ENCODE data around the gene LRP1.
A peak's percentile ranks its signal among the peaks of the same experiment; 100 is the strongest.

Gene LRP1

DNA sequence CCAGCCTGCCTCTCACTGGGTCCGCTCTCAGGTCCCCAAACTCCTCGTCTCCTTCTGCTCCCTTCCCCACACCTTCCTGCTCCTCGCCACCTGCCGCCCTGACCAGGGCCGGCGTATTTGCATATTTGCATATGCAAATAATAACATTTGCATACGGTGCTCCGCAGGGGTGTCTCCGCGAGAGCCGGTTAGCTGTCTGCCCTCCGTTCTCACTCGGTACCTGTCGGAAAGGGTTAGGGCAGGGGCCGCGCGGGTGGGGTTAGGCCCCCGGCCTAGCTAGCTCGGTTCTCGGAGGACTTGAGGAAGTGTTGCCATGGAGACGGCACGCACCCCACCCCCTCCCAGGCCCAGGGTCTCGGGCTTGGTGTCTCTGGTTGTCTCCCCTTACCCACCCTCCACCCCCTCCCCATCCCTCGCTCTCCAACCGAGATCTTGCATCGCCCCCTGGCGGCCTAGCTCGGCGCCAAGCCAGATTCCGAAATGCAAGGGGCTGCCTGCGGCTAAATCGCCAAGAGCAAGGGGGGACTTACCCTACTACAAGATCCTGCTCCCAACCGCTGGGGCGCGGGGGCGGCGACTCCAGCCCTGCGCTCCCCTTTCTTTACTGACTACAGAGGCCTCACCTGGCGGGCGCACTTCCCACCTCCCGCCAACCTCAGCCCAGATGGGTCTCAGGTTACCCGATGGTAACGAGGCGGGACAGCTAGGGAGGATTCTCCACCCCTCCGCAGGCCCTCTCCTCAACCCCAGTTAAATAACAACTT, 114.6 kb downstream of the LRP1 start:
- TF ChIP-seq CTBP1 (IDR thresholded peaks at IDR 0.05; ENCODE audit: borderline replicate concordance) (no peak), L3MBTL2 (conservative IDR thresholded peaks at IDR 0.05) (0 out of 2 replicates have a peak, but pooled peaks have one; percentile 26)
- ChIA-PET CTCF (interaction anchor here (0.5 to 10.1 kb wide), 16 partner anchors 9 to 218 kb away, joined by 3 to 121 read pairs (median 6); partner anchors contain the start of genes INHBE, NXPH4 and SHMT2), POLR2A (interaction anchor here (0.7 to 7.0 kb wide), 6 partner anchors 8 to 278 kb away, joined by 3 to 80 read pairs (median 3); partner anchors contain the start of genes DDIT3, SHMT2 and STAC3)
- DNase-seq (ENCODE audit: extremely low spot score) = peak; percentile 75

DNA sequence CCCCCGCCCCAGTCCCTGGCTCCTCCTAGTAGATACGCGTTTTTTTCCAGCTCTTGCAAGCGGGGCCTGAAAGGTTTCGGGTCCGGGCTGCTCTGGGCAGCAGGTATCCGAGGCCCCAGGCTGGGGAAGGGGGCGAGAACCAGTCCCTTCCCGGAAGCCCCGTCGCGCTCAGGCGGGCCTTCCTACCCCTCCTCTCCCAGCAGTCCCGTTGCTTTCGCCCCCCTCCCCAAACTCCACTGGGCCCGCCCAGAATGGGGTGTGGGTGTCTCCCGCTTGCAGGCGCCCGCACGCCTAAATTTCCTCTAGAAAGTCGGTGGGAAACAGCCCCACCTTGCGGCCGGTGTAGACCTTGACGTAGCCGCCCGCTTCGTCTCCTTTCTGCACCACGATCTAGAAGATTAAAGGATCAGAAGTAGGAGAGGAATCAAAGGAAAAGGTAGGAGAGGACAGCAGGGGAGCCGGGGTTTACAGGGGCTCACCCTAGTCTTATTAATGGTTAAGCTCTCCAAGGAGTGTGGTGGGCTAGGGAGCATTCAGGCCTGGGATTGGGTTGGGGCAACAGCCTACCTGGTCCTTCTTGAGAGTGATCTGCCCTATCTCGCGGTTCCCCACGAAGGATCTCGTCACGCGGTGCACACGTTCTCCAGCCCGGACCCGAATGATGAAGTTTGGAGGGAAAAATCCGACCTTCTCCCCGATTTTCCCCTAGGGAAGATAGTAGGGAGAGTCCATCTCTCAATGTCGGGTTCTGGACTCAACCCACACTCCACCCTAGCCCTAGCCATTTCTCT, 115.4 kb downstream of the LRP1 start:
- ChIA-PET POLR2A (interaction anchor here (0.7 to 7.0 kb wide), 5 partner anchors 13 to 277 kb away, joined by 3 to 80 read pairs (median 3); partner anchors contain the start of genes DDIT3 and SHMT2), CTCF (interaction anchor here (0.7 to 10.1 kb wide), 18 partner anchors 8 to 217 kb away, joined by 3 to 121 read pairs (median 4); partner anchors contain the start of genes INHBE, NXPH4 and SHMT2)
- DNase-seq (ENCODE audit: extremely low spot score) = peak; percentile 80
- no peak for TF ChIP-seq FOXM1 (IDR thresholded peaks at IDR 0.05; ENCODE audit: borderline replicate concordance)
- no peak for TF ChIP-seq FOXK2 (IDR thresholded peaks at IDR 0.05)
- TF ChIP-seq FOXA1 (IDR thresholded peaks at IDR 0.05) = no peak
- no peak for TF ChIP-seq ARNT (IDR thresholded peaks at IDR 0.05)
- no peak for TF ChIP-seq L3MBTL2 (conservative IDR thresholded peaks at IDR 0.05)
- TF ChIP-seq ELF4 (IDR thresholded peaks at IDR 0.05) = no peak
- TF ChIP-seq LEF1 (IDR thresholded peaks at IDR 0.05; ENCODE audit: borderline replicate concordance) = no peak
- no peak for TF ChIP-seq HDGF (IDR thresholded peaks at IDR 0.05; ENCODE audit: borderline replicate concordance)
- TF ChIP-seq ZNF384 (IDR thresholded peaks at IDR 0.05) = no peak
- no peak for TF ChIP-seq TARDBP (IDR thresholded peaks at IDR 0.05)

DNA sequence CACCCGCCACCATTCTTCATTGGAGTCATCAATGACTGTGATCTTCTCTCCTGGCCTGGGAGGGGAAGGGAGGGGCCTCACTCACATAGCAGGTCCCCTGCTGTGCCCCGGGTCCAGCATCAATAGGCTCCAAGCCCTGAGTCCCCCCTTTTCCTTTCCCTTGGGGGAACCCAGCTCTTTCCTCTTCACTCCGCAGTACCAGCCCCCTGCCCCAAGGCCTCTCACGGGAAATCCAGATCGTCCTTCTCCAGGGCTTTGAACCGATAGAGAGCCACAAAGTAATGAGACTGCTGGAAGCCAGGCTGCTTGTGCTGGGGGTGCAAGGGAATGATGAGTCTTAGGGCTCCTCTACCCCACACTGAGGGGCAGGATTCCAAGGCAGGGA, 116.0 kb downstream of the LRP1 start:
- DNase-seq (ENCODE audit: extremely low spot score) = no peak
- TF ChIP-seq ARNT (IDR thresholded peaks at IDR 0.05) = no peak
- no peak for TF ChIP-seq CTBP1 (IDR thresholded peaks at IDR 0.05; ENCODE audit: borderline replicate concordance)
- no peak for TF ChIP-seq SUZ12 (IDR thresholded peaks at IDR 0.05)
- TF ChIP-seq L3MBTL2 (conservative IDR thresholded peaks at IDR 0.05) = no peak
- no peak for TF ChIP-seq ELF4 (IDR thresholded peaks at IDR 0.05)
- TF ChIP-seq NFRKB (IDR thresholded peaks at IDR 0.05) = no peak
- no peak for TF ChIP-seq ZNF384 (IDR thresholded peaks at IDR 0.05)
- no peak for TF ChIP-seq HDGF (IDR thresholded peaks at IDR 0.05; ENCODE audit: borderline replicate concordance)
- no peak for TF ChIP-seq BHLHE40 (IDR thresholded peaks at IDR 0.05; ENCODE audit: borderline replicate concordance)
- no peak for TF ChIP-seq LEF1 (IDR thresholded peaks at IDR 0.05; ENCODE audit: borderline replicate concordance)
- TF ChIP-seq FOXK2 (IDR thresholded peaks at IDR 0.05) = no peak
- TF ChIP-seq FOXA1 (IDR thresholded peaks at IDR 0.05) = no peak
- CTCF ChIA-PET = interaction anchor here (0.7 to 10.1 kb wide), 7 partner anchors 21 to 211 kb away, joined by 3 to 121 read pairs (median 4); partner anchors contain the start of gene NXPH4

DNA sequence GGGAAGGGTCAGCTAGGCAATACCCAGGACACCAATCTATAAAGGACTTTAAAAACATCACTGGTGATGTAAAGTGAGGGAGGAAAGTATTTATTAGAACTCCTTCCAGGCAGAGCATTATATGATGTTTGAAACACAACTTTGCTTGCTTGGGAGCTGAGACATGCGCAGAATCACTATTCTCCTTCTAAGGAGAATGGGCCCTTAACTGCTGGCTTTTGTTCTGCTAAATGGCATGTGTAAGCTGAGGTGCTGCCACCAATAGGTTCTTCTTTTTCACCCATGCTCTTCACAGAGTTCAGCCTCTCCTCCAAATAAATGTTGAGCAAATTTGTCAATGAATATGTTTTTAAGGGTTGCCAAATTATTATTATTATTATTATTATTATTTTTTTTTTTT, 118.8 kb downstream of the LRP1 start:
- no peak for DNase-seq (ENCODE audit: extremely low spot score)
- ChIA-PET CTCF (interaction anchor here (0.8 to 1.3 kb wide), 2 partner anchors 14 to 206 kb away, joined by 3 to 9 read pairs; no protein-coding TSS in a partner anchor), POLR2A (interaction anchor here (0.8 kb wide), 1 partner anchor 119 kb away, joined by 3 read pairs; no protein-coding TSS in a partner anchor)
- TF ChIP-seq FOXK2 (IDR thresholded peaks at IDR 0.05) (no peak), SP1 (IDR thresholded peaks at IDR 0.05) (no peak), FOXA1 (IDR thresholded peaks at IDR 0.05) (no peak), HDGF (IDR thresholded peaks at IDR 0.05; ENCODE audit: borderline replicate concordance) (no peak)

More for the DNA sequence above, 116.0 kb downstream of the LRP1 start:
- POLR2A ChIA-PET = interaction anchor here (7.0 kb wide), 1 partner anchor 14 kb away, joined by 80 read pairs; the partner anchor contains the start of gene SHMT2

DNA sequence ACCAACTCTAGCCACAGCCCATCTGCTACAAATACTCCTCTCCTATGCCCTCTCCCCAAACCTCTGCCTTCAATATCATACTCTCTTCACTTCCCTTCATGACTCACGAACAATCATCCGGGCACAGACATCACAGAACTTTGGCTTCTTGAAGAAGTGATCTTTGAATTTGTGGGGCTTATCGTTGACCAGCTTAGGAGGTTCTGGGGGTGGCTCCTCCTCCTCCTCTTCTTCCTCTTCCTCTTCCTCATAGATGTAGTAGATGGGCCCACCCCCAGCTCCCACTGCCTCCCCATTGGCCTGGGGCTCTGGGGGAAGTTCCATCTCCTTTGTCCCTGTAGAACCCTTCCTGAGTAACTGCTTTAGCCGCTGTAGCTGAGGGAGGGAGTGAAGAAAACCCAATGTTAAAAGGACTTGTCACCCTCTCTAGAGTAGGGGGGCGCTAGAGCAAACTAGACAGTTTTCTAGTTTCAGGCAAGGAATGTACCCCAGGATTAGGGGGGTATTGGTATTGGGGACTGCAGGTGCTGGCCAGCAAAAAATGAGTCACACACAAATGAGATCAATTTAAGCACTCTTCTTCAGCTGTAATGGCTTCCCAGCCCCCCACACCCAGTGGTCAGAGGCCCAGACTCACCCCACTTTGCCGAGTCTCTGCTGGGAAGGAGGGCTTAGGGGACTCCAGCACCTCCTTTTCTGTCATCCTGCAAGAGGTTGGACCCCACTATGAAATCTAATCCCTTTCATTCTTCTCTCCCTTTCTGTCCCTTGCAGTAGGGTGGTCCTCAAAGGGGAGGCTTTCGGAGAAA, 120.9 kb downstream of the LRP1 start:
- ChIA-PET CTCF (interaction anchor here (1.0 to 3.4 kb wide), 2 partner anchors 30 to 36 kb away, joined by 3 to 18 read pairs; no protein-coding TSS in a partner anchor), POLR2A (interaction anchor here (3.2 kb wide), 1 partner anchor 205 kb away, joined by 13 read pairs; the partner anchor contains the start of gene INHBE)
- DNase-seq (ENCODE audit: extremely low spot score) = no peak
- no peak for TF ChIP-seq NFRKB (IDR thresholded peaks at IDR 0.05)
- TF ChIP-seq HDGF (IDR thresholded peaks at IDR 0.05; ENCODE audit: borderline replicate concordance) = no peak
- no peak for TF ChIP-seq L3MBTL2 (conservative IDR thresholded peaks at IDR 0.05)
- TF ChIP-seq ELF4 (IDR thresholded peaks at IDR 0.05) = no peak
- TF ChIP-seq FOXK2 (IDR thresholded peaks at IDR 0.05) = no peak
- TF ChIP-seq BHLHE40 (IDR thresholded peaks at IDR 0.05; ENCODE audit: borderline replicate concordance) = no peak
- TF ChIP-seq, protein P1, sequence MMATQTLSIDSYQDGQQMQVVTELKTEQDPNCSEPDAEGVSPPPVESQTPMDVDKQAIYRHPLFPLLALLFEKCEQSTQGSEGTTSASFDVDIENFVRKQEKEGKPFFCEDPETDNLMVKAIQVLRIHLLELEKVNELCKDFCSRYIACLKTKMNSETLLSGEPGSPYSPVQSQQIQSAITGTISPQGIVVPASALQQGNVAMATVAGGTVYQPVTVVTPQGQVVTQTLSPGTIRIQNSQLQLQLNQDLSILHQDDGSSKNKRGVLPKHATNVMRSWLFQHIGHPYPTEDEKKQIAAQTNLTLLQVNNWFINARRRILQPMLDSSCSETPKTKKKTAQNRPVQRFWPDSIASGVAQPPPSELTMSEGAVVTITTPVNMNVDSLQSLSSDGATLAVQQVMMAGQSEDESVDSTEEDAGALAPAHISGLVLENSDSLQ (IDR thresholded peaks at IDR 0.05) = no peak
- no peak for TF ChIP-seq ARNT (IDR thresholded peaks at IDR 0.05)
- TF ChIP-seq LEF1 (IDR thresholded peaks at IDR 0.05; ENCODE audit: borderline replicate concordance) = no peak
- TF ChIP-seq FOXA1 (IDR thresholded peaks at IDR 0.05) = no peak
- TF ChIP-seq CTBP1 (IDR thresholded peaks at IDR 0.05; ENCODE audit: borderline replicate concordance) = no peak
- TF ChIP-seq SP1 (IDR thresholded peaks at IDR 0.05) = no peak
- no peak for TF ChIP-seq ZNF384 (IDR thresholded peaks at IDR 0.05)
- no peak for TF ChIP-seq FOXM1 (IDR thresholded peaks at IDR 0.05; ENCODE audit: borderline replicate concordance)
- no peak for TF ChIP-seq SUZ12 (IDR thresholded peaks at IDR 0.05)
- no peak for TF ChIP-seq TARDBP (IDR thresholded peaks at IDR 0.05)

DNA sequence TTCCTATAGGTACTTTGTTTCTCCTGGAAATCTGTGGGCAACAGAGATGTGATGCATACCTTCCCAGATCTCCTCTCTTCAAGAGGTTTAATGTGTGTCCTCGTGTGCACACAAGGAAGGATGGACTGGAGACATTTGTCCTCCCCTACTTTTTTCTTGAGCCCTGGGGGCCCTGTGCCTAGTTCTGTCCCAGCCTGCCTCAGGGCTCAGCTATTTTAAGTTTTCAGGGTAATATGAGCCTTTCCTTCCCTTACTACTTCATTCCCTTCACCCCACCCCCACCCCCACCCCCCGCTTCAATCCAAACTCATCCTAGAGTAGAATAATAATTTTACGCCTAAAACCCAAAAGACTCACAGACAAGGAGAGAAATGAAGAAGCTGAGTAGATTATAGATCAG, 122.3 kb downstream of the LRP1 start:
- no peak for TF ChIP-seq LEF1 (IDR thresholded peaks at IDR 0.05; ENCODE audit: borderline replicate concordance)
- TF ChIP-seq ZNF384 (IDR thresholded peaks at IDR 0.05) = no peak
- TF ChIP-seq, protein P1 (IDR thresholded peaks at IDR 0.05) = no peak
- TF ChIP-seq FOXM1 (IDR thresholded peaks at IDR 0.05; ENCODE audit: borderline replicate concordance) = no peak
- TF ChIP-seq NFRKB (IDR thresholded peaks at IDR 0.05) = no peak
- no peak for TF ChIP-seq ELF4 (IDR thresholded peaks at IDR 0.05)
- TF ChIP-seq SP1 (IDR thresholded peaks at IDR 0.05) = no peak
- TF ChIP-seq SUZ12 (IDR thresholded peaks at IDR 0.05) = no peak
- TF ChIP-seq BHLHE40 (IDR thresholded peaks at IDR 0.05; ENCODE audit: borderline replicate concordance) = no peak
- ChIA-PET POLR2A (interaction anchor here (1.1 to 3.2 kb wide), 2 partner anchors 33 to 204 kb away, joined by 3 to 13 read pairs; partner anchors contain the start of genes INHBE and NXPH4), CTCF (interaction anchor here (0.8 to 3.4 kb wide), 3 partner anchors 11 to 202 kb away, joined by 5 to 18 read pairs (median 6); no protein-coding TSS in a partner anchor)
- DNase-seq (ENCODE audit: extremely low spot score) = no peak

Measured in HEK293T (cell line).